Measurements from ENCODE around the gene DMXL1.
"Not testable (repeated sequence)": the region's sequence is repeated elsewhere in the genome, so short reads cannot be mapped to it uniquely, and the experiment has no call there.

The DMXL1 gene

GRCh38 chr5:119177226-119177625 is 106.3 kb downstream of the DMXL1 start:
- no peak for DNase-seq (ENCODE audit: low read depth)
- H3K4me3 ChIP-seq (replicated peaks; ENCODE audit: low read depth, low read length), result no peak overlapping the region
- no peak for TF ChIP-seq CTCF (IDR thresholded peaks at IDR 0.05; ENCODE audit: low read length, missing control alignments)

GRCh38 chr5:119178435-119178834 is 107.5 kb downstream of the DMXL1 start:
- no peak for DNase-seq (ENCODE audit: low read depth)
- TF ChIP-seq CTCF (IDR thresholded peaks at IDR 0.05; ENCODE audit: low read length, missing control alignments), result no peak
- H3K4me3 ChIP-seq (replicated peaks; ENCODE audit: low read depth, low read length), result no peak overlapping the region

DNA sequence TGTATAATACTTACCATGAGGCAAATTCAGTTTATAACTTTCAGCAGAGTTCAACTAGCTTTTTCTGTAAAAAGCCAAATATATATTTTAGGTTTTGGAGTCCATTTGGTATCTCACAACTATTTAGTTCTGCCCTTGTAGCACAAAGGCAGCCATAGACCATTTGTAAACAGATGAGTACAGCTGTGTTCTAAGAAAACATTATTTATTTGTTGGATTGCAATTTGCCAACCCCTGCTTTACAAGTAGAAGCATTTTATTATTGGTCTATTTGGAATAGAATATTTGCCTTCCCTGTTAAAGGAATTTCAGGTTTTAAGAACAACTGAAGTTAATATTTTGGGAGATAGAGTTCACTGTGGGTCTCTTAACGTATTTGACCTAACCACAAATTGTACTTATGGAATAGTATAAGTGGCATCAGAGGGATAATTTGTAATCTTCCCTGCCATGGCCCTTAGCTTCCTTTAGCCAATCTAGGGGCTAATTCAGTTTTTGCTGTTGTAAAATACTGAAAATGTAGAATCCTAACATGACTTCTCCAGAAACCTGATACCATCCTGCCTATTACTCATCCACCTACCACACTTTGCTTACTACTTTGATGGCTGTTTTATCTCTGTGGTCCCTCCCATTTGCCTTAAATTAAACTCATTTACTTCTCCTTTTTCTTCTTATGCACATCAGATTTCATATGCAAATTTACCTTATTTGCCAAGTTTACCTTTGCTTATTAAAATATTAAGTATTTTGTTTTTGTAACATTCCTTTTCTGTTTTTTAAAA is 109.2 kb downstream of the DMXL1 start:
- no peak for TF ChIP-seq CTCF (IDR thresholded peaks at IDR 0.05; ENCODE audit: low read length, missing control alignments)
- DNase-seq (ENCODE audit: low read depth), result no peak
- no peak overlapping the region for H3K4me3 ChIP-seq (replicated peaks; ENCODE audit: low read depth, low read length)

DNA sequence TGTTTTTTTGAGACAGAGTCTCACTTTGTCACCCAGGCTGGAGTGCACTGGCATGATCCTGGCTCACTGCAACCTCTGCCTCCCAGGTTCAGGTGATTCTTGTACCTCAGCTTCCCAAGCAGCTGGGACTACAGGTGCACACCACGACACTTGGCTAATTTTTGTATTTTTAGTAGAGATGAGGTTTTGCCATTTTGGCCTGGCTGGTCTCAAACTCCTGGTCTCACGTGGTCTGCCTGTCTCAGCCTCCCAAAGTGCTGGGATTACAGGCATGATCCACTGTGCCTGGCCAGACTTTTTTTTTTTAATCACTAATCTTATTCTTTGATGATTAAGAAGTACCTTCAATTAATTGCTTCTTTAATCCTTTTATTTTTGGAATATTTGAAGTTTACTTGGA is 114.6 kb downstream of the DMXL1 start:
- DNase-seq (ENCODE audit: low read depth); H3K4me3 ChIP-seq (replicated peaks; ENCODE audit: low read depth, low read length): not testable (repeated sequence)

GRCh38 chr5:119187776-119188529 is 117.1 kb downstream of the DMXL1 start:
- H3K4me3 ChIP-seq (replicated peaks; ENCODE audit: low read depth, low read length), result no peak overlapping the region
- DNase-seq (ENCODE audit: low read depth), result no peak
- TF ChIP-seq CTCF (IDR thresholded peaks at IDR 0.05; ENCODE audit: low read length, missing control alignments), result no peak

DNA sequence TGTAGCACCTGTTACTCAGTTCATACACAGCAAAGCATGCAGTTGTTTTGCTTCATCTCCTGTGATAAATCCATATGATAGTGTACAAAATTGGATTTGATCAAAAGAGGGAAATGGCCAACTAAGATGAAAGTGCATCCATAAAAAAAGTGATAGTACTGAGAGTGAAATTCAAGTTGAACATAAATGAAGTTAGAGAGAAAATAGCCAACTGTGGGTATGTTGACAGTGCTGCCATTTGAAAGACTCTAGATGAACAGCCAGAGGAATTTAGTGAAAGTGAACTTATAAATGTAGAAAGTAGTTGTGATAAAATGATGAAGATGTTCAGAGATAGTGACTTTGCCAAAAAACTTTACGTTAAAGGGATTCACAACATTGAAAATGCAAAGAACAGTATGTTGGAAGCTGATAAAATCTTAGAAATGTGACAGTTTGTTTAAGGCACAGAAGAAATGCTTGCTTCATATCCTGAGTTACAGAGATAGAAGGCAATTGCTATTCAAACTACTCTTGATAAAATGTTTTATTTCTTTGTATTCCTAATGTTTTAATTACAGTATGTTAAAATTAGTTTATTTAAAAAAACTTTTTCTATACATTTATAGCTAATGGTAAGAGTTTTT is 119.7 kb downstream of the DMXL1 start:
- TF ChIP-seq CTCF (IDR thresholded peaks at IDR 0.05; ENCODE audit: low read length, missing control alignments), result no peak
- H3K4me3 ChIP-seq (replicated peaks; ENCODE audit: low read depth, low read length), result no peak overlapping the region
- no peak for DNase-seq (ENCODE audit: low read depth)

GRCh38 chr5:119191944-119192343 is 121.1 kb downstream of the DMXL1 start:
- TF ChIP-seq CTCF (IDR thresholded peaks at IDR 0.05; ENCODE audit: low read length, missing control alignments), result no peak
- no peak overlapping the region for H3K4me3 ChIP-seq (replicated peaks; ENCODE audit: low read depth, low read length)
- no peak for DNase-seq (ENCODE audit: low read depth)

All from fibroblast of pulmonary artery (primary cell).